GM18858 (cell line): Measurements from ENCODE around the gene ARSG.
"Not testable (repeated sequence)": the region's sequence is repeated elsewhere in the genome, so short reads cannot be mapped to it uniquely, and the experiment has no call there.

Experiments
- ATAC-seq: cut with Tn5 transposase; IDR thresholded peaks from one replicate; pipeline ENCODE4 v1.9.1; 2021; ENCODE audit not compliant: unreplicated experiment

Gene ARSG

GRCh38 chr17:68304706-68305105 is 13.4 kb downstream of the ARSG start:
- ATAC-seq, result no peak

- ATAC-seq, result no peak
These were observed 13.8 kb downstream of the ARSG start for GRCh38 chr17:68305142-68305541.

- no peak for ATAC-seq
These were observed 15.5 kb downstream of the ARSG start for GRCh38 chr17:68306819-68307218.

GRCh38 chr17:68307443-68307842 is 16.1 kb downstream of the ARSG start:
- ATAC-seq, result no peak

- not testable (repeated sequence) for ATAC-seq
These were observed 17.2 kb downstream of the ARSG start for GRCh38 chr17:68308486-68308885.

- not testable (repeated sequence) for ATAC-seq
These were observed 17.9 kb downstream of the ARSG start for GRCh38 chr17:68309066-68309670.

GRCh38 chr17:68310152-68310551 is 18.9 kb downstream of the ARSG start:
- no peak for ATAC-seq

- no peak for ATAC-seq
These were observed 23.7 kb downstream of the ARSG start for GRCh38 chr17:68314916-68315535.

- no peak for ATAC-seq
These were observed 24.6 kb downstream of the ARSG start for GRCh38 chr17:68315930-68316329.

GRCh38 chr17:68317458-68317857 is 26.2 kb downstream of the ARSG start:
- no peak for ATAC-seq

- ATAC-seq, result no peak
These were observed 27.1 kb downstream of the ARSG start for GRCh38 chr17:68318103-68318991.

GRCh38 chr17:68319410-68320162 is 28.3 kb downstream of the ARSG start:
- ATAC-seq, result no peak

GRCh38 chr17:68320311-68320865 is 29.1 kb downstream of the ARSG start:
- no peak for ATAC-seq

- no peak for ATAC-seq
These were observed 29.8 kb downstream of the ARSG start for GRCh38 chr17:68320943-68321555.

- ATAC-seq, result no peak
These were observed 30.3 kb downstream of the ARSG start for GRCh38 chr17:68321556-68321954.

- ATAC-seq, result no peak
These were observed 31.3 kb downstream of the ARSG start for GRCh38 chr17:68322630-68323029.

GRCh38 chr17:68324114-68324513 is 32.8 kb downstream of the ARSG start:
- ATAC-seq, result no peak

- ATAC-seq, result no peak
These were observed 33.5 kb downstream of the ARSG start for GRCh38 chr17:68324654-68325336.

GRCh38 chr17:68325961-68326360 is 34.7 kb downstream of the ARSG start:
- ATAC-seq, result no peak

GRCh38 chr17:68326681-68327080 is 35.4 kb downstream of the ARSG start:
- no peak for ATAC-seq
